Astrocyte (in vitro differentiated cells and primary cell): ENCODE data around the gene SOX2. TPM values are rescaled to one million over a fixed set of nuclear protein-coding genes. Genes with fewer than 3 reads are reported as not detected.
A peak's percentile ranks its signal among the peaks of the same experiment; 100 is the strongest.

Experiments
- DNase-seq: peaks from one replicate; pipeline ENCODE4 v3.0.0-alpha.2; 2010; ENCODE audit warnings: low read depth
- FAIRE-seq: peaks from 2 replicates; lab custom pipeline; 2011; peaks lifted over from hg19 to GRCh38; lab: Jason Lieb, UNC
- H2AFZ ChIP-seq: 2 replicates; pipeline ENCODE4 v1.6.0; 2012; ENCODE audit warnings: low read depth, low read length, inconsistent platforms
- H3K27ac ChIP-seq: 2 replicates; pipeline ENCODE4 v1.5.1; 2011; ENCODE audit warnings: low read depth, low read length, inconsistent platforms
- H3K27me3 ChIP-seq: 2 replicates; pipeline ENCODE4 v1.6.0; 2011; ENCODE audit warnings: low read length, inconsistent platforms; ENCODE audit not compliant: insufficient read depth
- H3K36me3 ChIP-seq: 2 replicates; pipeline ENCODE4 v1.5.1; 2011; ENCODE audit warnings: low read length, inconsistent platforms; ENCODE audit not compliant: insufficient read depth
- H3K4me1 ChIP-seq: 2 replicates; pipeline ENCODE4 v1.5.1; 2011; ENCODE audit warnings: low read length, inconsistent platforms; ENCODE audit not compliant: insufficient read depth
- H3K4me2 ChIP-seq: 2 replicates; pipeline ENCODE4 v1.6.0; 2012; ENCODE audit warnings: low read length, inconsistent platforms
- H3K4me3 ChIP-seq: 2 replicates; pipeline ENCODE4 v1.5.1; 2011; ENCODE audit warnings: low read depth, mild to moderate bottlenecking, low read length, inconsistent platforms; ENCODE audit not compliant: insufficient read depth
- H3K79me2 ChIP-seq: 2 replicates; pipeline ENCODE4 v1.6.0; 2012; ENCODE audit warnings: mild to moderate bottlenecking, low read length, inconsistent platforms; ENCODE audit not compliant: insufficient read depth
- H3K9ac ChIP-seq: 2 replicates; pipeline ENCODE4 v1.6.0; 2012; ENCODE audit warnings: mild to moderate bottlenecking, low read length, inconsistent platforms
- H3K9me3 ChIP-seq: 2 replicates; pipeline ENCODE4 v1.5.1; 2012; ENCODE audit warnings: low read depth, mild to moderate bottlenecking, low read length, inconsistent platforms; ENCODE audit not compliant: insufficient read depth
- H4K20me1 ChIP-seq: 2 replicates; pipeline ENCODE4 v1.6.0; 2012; ENCODE audit warnings: low read length, inconsistent platforms; ENCODE audit not compliant: insufficient read depth
- H3K27ac Mint-ChIP-seq: one replicate; pipeline ENCODE4 v1.8.0; 2021; ENCODE audit warnings: mild to moderate bottlenecking, mixed read lengths; ENCODE audit not compliant: unreplicated experiment
- H3K27me3 Mint-ChIP-seq: one replicate; pipeline ENCODE4 v1.8.0; 2021; ENCODE audit warnings: low read depth, mixed read lengths; ENCODE audit not compliant: unreplicated experiment
- H3K36me3 Mint-ChIP-seq: one replicate; pipeline ENCODE4 v1.8.0; 2021; ENCODE audit warnings: low read depth, mixed read lengths; ENCODE audit not compliant: unreplicated experiment
- H3K4me1 Mint-ChIP-seq: one replicate; pipeline ENCODE4 v1.8.0; 2021; ENCODE audit warnings: low read depth, mixed read lengths; ENCODE audit not compliant: unreplicated experiment
- H3K4me3 Mint-ChIP-seq: one replicate; pipeline ENCODE4 v1.8.0; 2021; ENCODE audit warnings: mild to moderate bottlenecking, moderate library complexity, mixed read lengths; ENCODE audit not compliant: unreplicated experiment
- H3K9me3 Mint-ChIP-seq: one replicate; pipeline ENCODE4 v1.8.0; 2021; ENCODE audit warnings: mild to moderate bottlenecking, mixed read lengths; ENCODE audit not compliant: unreplicated experiment
- CTCF ChIP-seq: IDR thresholded peaks from 2 replicates; pipeline ENCODE4 v1.5.1; 2011; ENCODE audit warnings: low read depth, mild to moderate bottlenecking, inconsistent platforms, low read length, moderate library complexity; ENCODE audit not compliant: insufficient read depth
- EZH2 ChIP-seq: IDR thresholded peaks from 2 replicates; pipeline ENCODE4 v1.6.1; 2012; ENCODE audit warnings: mild to moderate bottlenecking, low read length, inconsistent platforms; ENCODE audit not compliant: insufficient read depth
- total RNA-seq: library from RNA; stranded (reverse); gene quantifications from 2 replicates; pipeline ENCODE4 v1.2.1, GENCODE V29; 2021

SOX2 gene
- total RNA-seq, 1 donor from 2014 or later, result 6.5 TPM

GRCh38 chr3:181729341-181729869, 17.7 kb downstream of the SOX2 start:
- Histone ChIP-seq H3K79me2 (no peaks in the 10 kb centered on the region), H3K4me1 (peaks cover 16% of the 10 kb centered on the region), H3K4me3 (no peak overlapping the region), H3K27ac (no peak overlapping the region), H2AFZ (no peak overlapping the region), H4K20me1 (no peaks in the 10 kb centered on the region), H3K4me2 (peak overlapping the region; percentile 40), H3K36me3 (no peaks in the 10 kb centered on the region), H3K9me3 (no peaks in the 10 kb centered on the region), H3K27me3 (peaks cover 63% of the 10 kb centered on the region), H3K9ac (no peak overlapping the region)
- Mint-ChIP-seq H3K4me1 (peaks cover 9% of the 10 kb centered on the region), H3K4me3 (no peak overlapping the region), H3K27ac (no peak overlapping the region), H3K9me3 (peaks cover 6% of the 10 kb centered on the region), H3K36me3 (no peaks in the 10 kb centered on the region), H3K27me3 (peaks cover 20% of the 10 kb centered on the region)
- no peak for TF ChIP-seq CTCF
- peak; percentile 43 for TF ChIP-seq EZH2
- no peak for FAIRE-seq
- DNase-seq, result no peak

DNA sequence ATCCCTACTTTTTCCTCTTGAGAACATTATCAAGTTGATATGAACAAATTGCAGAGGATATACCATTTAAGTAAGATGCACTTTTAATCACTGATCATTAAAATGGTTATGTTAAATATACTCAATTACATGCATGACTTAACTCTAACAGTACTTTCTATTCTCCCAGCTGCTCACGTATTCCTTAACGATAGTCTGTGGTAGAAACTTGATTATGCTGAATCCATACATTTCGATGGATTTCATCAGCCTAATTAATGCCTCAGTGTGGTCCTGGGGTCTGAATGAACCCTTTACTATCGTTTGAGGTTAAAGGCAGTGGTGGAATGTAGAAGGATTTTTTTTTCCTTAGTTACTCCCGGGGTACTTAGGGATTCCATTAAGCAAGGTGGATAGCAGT, 18.6 kb downstream of the SOX2 start:
- Histone ChIP-seq H3K4me2 (no peak overlapping the region), H4K20me1 (no peaks in the 10 kb centered on the region), H3K9ac (no peak overlapping the region), H3K36me3 (no peaks in the 10 kb centered on the region), H3K4me3 (no peak overlapping the region), H3K79me2 (no peaks in the 10 kb centered on the region), H3K27ac (no peak overlapping the region), H3K27me3 (peaks cover 54% of the 10 kb centered on the region), H3K4me1 (peaks cover 15% of the 10 kb centered on the region), H3K9me3 (no peaks in the 10 kb centered on the region), H2AFZ (no peak overlapping the region)
- FAIRE-seq (peak; percentile 13), DNase-seq (no peak)
- Mint-ChIP-seq H3K4me3 (no peak overlapping the region), H3K9me3 (peaks cover 2% of the 10 kb centered on the region), H3K36me3 (no peaks in the 10 kb centered on the region), H3K27me3 (peaks cover 17% of the 10 kb centered on the region), H3K27ac (no peak overlapping the region), H3K4me1 (peaks cover 9% of the 10 kb centered on the region)
- TF ChIP-seq CTCF, result no peak

DNA sequence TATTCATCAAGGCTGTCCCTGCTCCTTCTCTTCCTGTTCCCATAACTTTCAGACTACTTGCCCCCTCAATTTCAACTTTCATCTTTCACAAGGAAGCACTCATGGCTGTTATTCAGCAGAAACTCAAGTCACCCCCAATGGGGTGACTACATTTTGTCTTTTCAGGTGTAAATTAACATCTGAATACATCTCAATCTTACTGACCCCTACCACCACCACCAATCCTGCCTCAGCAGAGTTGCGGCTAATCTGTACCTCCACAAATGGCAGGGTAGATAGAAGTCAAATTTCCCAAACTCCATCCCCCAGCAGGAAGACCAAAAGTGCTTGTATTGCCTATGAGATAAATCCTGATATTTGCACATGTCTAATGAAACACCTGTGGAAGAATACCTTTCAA, 19.2 kb downstream of the SOX2 start:
- Histone ChIP-seq H3K36me3 (no peaks in the 10 kb centered on the region), H3K4me2 (no peak overlapping the region), H4K20me1 (no peaks in the 10 kb centered on the region), H3K9me3 (no peaks in the 10 kb centered on the region), H3K4me1 (peaks cover 15% of the 10 kb centered on the region), H3K9ac (no peak overlapping the region), H2AFZ (no peak overlapping the region), H3K27ac (no peak overlapping the region), H3K27me3 (peaks cover 51% of the 10 kb centered on the region), H3K4me3 (no peak overlapping the region), H3K79me2 (no peaks in the 10 kb centered on the region)
- FAIRE-seq (no peak), DNase-seq (no peak)
- TF ChIP-seq CTCF (no peak), EZH2 (no peak)
- peaks cover 7% of the 10 kb centered on the region for H3K4me1 Mint-ChIP-seq
- H3K27me3 Mint-ChIP-seq, result peaks cover 14% of the 10 kb centered on the region
- no peak overlapping the region for H3K27ac Mint-ChIP-seq
- no peak overlapping the region for H3K4me3 Mint-ChIP-seq
- H3K9me3 Mint-ChIP-seq, result peaks cover 2% of the 10 kb centered on the region
- no peaks in the 10 kb centered on the region for H3K36me3 Mint-ChIP-seq
